HUES6 (cell line): ENCODE results near the gene GBP7.

Experiments used
- H3K27ac ChIP-seq: 2 replicates; pipeline ENCODE4 v1.7.0; 2013; ENCODE audit warnings: low read depth, mild to moderate bottlenecking, low read length, inconsistent platforms
- H3K27me3 ChIP-seq: 2 replicates; pipeline ENCODE4 v1.6.1; 2013; ENCODE audit warnings: low read length; ENCODE audit not compliant: control insufficient read depth, insufficient read depth
- H3K36me3 ChIP-seq: 2 replicates; pipeline ENCODE4 v1.6.1; 2013; ENCODE audit warnings: low read length; ENCODE audit not compliant: control insufficient read depth, insufficient read depth
- H3K4me1 ChIP-seq: 2 replicates; pipeline ENCODE4 v1.6.1; 2013; ENCODE audit warnings: low read length; ENCODE audit not compliant: control insufficient read depth, insufficient read depth
- H3K4me3 ChIP-seq: 2 replicates; pipeline ENCODE4 v1.5.1; 2013; ENCODE audit warnings: low read depth, low read length
- H3K9ac ChIP-seq: one replicate; pipeline ENCODE4 v1.6.1; 2013; ENCODE audit warnings: mild to moderate bottlenecking, low read length
- H3K9me3 ChIP-seq: 2 replicates; pipeline ENCODE4 v1.6.1; 2013; ENCODE audit warnings: low read depth, low read length; ENCODE audit not compliant: control insufficient read depth, insufficient read depth

The GBP7 gene

GRCh38 chr1:89169166-89169565 lies 6.6 kb downstream of the GBP7 start:
- Histone ChIP-seq H3K27ac (no peak overlapping the region), H3K36me3 (no peaks in the 10 kb centered on the region), H3K4me1 (no peaks in the 10 kb centered on the region), H3K4me3 (no peak overlapping the region), H3K9me3 (no peaks in the 10 kb centered on the region), H3K27me3 (no peaks in the 10 kb centered on the region), H3K9ac (no peak overlapping the region)

GRCh38 chr1:89167590-89168230 lies 8.1 kb downstream of the GBP7 start:
- Histone ChIP-seq H3K9ac (no peak overlapping the region), H3K27me3 (no peaks in the 10 kb centered on the region), H3K4me3 (no peak overlapping the region), H3K36me3 (no peaks in the 10 kb centered on the region), H3K9me3 (no peaks in the 10 kb centered on the region), H3K27ac (no peak overlapping the region), H3K4me1 (no peaks in the 10 kb centered on the region)

- H3K27ac ChIP-seq: no peak overlapping the region
These were observed 9.1 kb downstream of the GBP7 start for GRCh38 chr1:89166705-89167104.

GRCh38 chr1:89165811-89166210 lies 10.0 kb downstream of the GBP7 start:
- H3K9me3 ChIP-seq: peaks cover 2% of the 10 kb centered on the region; the same call in 1 of the 2 replicates
- H3K4me3 ChIP-seq: no peak overlapping the region
- H3K9ac ChIP-seq: no peak overlapping the region
- no peaks in the 10 kb centered on the region for H3K27me3 ChIP-seq
- no peaks in the 10 kb centered on the region for H3K36me3 ChIP-seq
- no peaks in the 10 kb centered on the region for H3K4me1 ChIP-seq
- H3K27ac ChIP-seq: no peak overlapping the region

More at GRCh38 chr1:89166705-89167104, 9.1 kb downstream of the GBP7 start:
- Histone ChIP-seq H3K4me1 (no peaks in the 10 kb centered on the region), H3K27me3 (no peaks in the 10 kb centered on the region), H3K9ac (no peak overlapping the region), H3K36me3 (no peaks in the 10 kb centered on the region), H3K9me3 (no peaks in the 10 kb centered on the region), H3K4me3 (no peak overlapping the region)

- Histone ChIP-seq H3K27ac (no peak overlapping the region), H3K27me3 (no peaks in the 10 kb centered on the region), H3K36me3 (no peaks in the 10 kb centered on the region), H3K9ac (no peak overlapping the region), H3K4me1 (no peaks in the 10 kb centered on the region), H3K4me3 (no peak overlapping the region), H3K9me3 (no peaks in the 10 kb centered on the region)
These were observed 24.8 kb downstream of the GBP7 start for GRCh38 chr1:89151047-89151446.

- no peaks in the 10 kb centered on the region for H3K4me1 ChIP-seq
- no peaks in the 10 kb centered on the region for H3K36me3 ChIP-seq
- no peak overlapping the region for H3K9ac ChIP-seq
- no peak overlapping the region for H3K27ac ChIP-seq
- no peak overlapping the region for H3K4me3 ChIP-seq
- H3K27me3 ChIP-seq: no peaks in the 10 kb centered on the region
- H3K9me3 ChIP-seq: no peaks in the 10 kb centered on the region
These were observed 25.8 kb downstream of the GBP7 start for GRCh38 chr1:89149976-89150375.

GRCh38 chr1:89149229-89149628 lies 26.6 kb downstream of the GBP7 start:
- H3K4me1 ChIP-seq: no peaks in the 10 kb centered on the region
- no peak overlapping the region for H3K27ac ChIP-seq
- no peaks in the 10 kb centered on the region for H3K27me3 ChIP-seq
- no peak overlapping the region for H3K4me3 ChIP-seq
- no peaks in the 10 kb centered on the region for H3K36me3 ChIP-seq
- no peaks in the 10 kb centered on the region for H3K9me3 ChIP-seq
- no peak overlapping the region for H3K9ac ChIP-seq

- Histone ChIP-seq H3K36me3 (no peaks in the 10 kb centered on the region), H3K9ac (no peak overlapping the region), H3K4me3 (no peak overlapping the region), H3K4me1 (no peaks in the 10 kb centered on the region), H3K9me3 (no peaks in the 10 kb centered on the region), H3K27ac (no peak overlapping the region), H3K27me3 (no peaks in the 10 kb centered on the region)
These were observed 27.8 kb downstream of the GBP7 start for GRCh38 chr1:89147678-89148658.

- Histone ChIP-seq H3K4me1 (no peaks in the 10 kb centered on the region), H3K27ac (no peak overlapping the region), H3K27me3 (no peaks in the 10 kb centered on the region), H3K36me3 (no peaks in the 10 kb centered on the region), H3K9me3 (no peaks in the 10 kb centered on the region), H3K9ac (no peak overlapping the region), H3K4me3 (no peak overlapping the region)
These were observed 29.1 kb downstream of the GBP7 start for GRCh38 chr1:89146721-89147120.

GRCh38 chr1:89143484-89143883 lies 32.3 kb downstream of the GBP7 start:
- Histone ChIP-seq H3K36me3 (no peaks in the 10 kb centered on the region), H3K27ac (no peak overlapping the region), H3K9me3 (no peaks in the 10 kb centered on the region), H3K4me3 (no peak overlapping the region), H3K27me3 (no peaks in the 10 kb centered on the region), H3K4me1 (no peaks in the 10 kb centered on the region), H3K9ac (no peak overlapping the region)

- Histone ChIP-seq H3K9me3 (no peaks in the 10 kb centered on the region), H3K4me3 (no peak overlapping the region), H3K4me1 (no peaks in the 10 kb centered on the region), H3K27ac (no peak overlapping the region), H3K36me3 (no peaks in the 10 kb centered on the region), H3K9ac (no peak overlapping the region), H3K27me3 (no peaks in the 10 kb centered on the region)
These were observed 33.6 kb downstream of the GBP7 start for GRCh38 chr1:89142160-89142559.
